Lung (tissue), 12 donors: ENCODE results near the gene PRKCQ. TPM values are rescaled to one million over a fixed set of nuclear protein-coding genes. Genes with fewer than 3 reads are reported as not detected.

Source experiments
- ATAC-seq: fragments of 200-7000 bp; cut with Tn5 transposase; one replicate; pipeline ENCODE4 v1.9.1; 2020; ENCODE audit warnings: moderate number of reproducible peaks; ENCODE audit not compliant: insufficient read depth, low FRiP score
- DNase-seq, 3 donors: peaks; one replicate each; pipeline ENCODE4 v3.0.0-alpha.2; 2013 to 2017
- H3K27ac ChIP-seq, 2 donors: one replicate each; pipeline ENCODE4 v1.5.1; 2013; ENCODE audit warnings: mild to moderate bottlenecking in 2 of 2, moderate library complexity in 2 of 2, control low read depth in 1 of 2, inconsistent platforms in 1 of 2, low read depth in 1 of 2, low read length in 1 of 2
- H3K27me3 ChIP-seq, 3 donors: one replicate each; pipeline ENCODE4 v1.5.1; 2013; ENCODE audit warnings: low read length in 2 of 3; ENCODE audit not compliant: control insufficient read depth in 3 of 3, insufficient read depth in 3 of 3
- H3K36me3 ChIP-seq, 4 donors: one replicate each; pipeline ENCODE4 v1.5.1; 2013; ENCODE audit warnings: low read length in 4 of 4, mild to moderate bottlenecking in 1 of 4, moderate library complexity in 1 of 4; ENCODE audit not compliant: control insufficient read depth in 4 of 4, insufficient read depth in 4 of 4
- H3K4me1 ChIP-seq, 5 donors: one replicate each; pipeline ENCODE4 v1.5.1; 2013; ENCODE audit warnings: low read length in 5 of 5, mild to moderate bottlenecking in 2 of 5, moderate library complexity in 1 of 5; ENCODE audit not compliant: control insufficient read depth in 5 of 5, insufficient read depth in 5 of 5
- H3K4me3 ChIP-seq: one replicate; pipeline ENCODE4 v1.5.1; 2013; ENCODE audit warnings: mild to moderate bottlenecking, control low read depth, moderate library complexity
- H3K9ac ChIP-seq, 2 donors: one replicate each; pipeline ENCODE4 v1.5.1; 2013; ENCODE audit warnings: low read length in 2 of 2, control low read depth in 1 of 2; ENCODE audit not compliant: insufficient read depth in 1 of 2
- H3K9me3 ChIP-seq, 4 donors: one replicate each; pipeline ENCODE4 v1.5.1; 2013; ENCODE audit warnings: low read length in 3 of 4, mild to moderate bottlenecking in 1 of 4, moderate library complexity in 1 of 4; ENCODE audit not compliant: control insufficient read depth in 4 of 4, insufficient read depth in 3 of 4
- WGBS, 2 donors: extraction: QIAGEN DNeasy Blood & Tissue Kit; methylation state at CpG; one replicate each; pipeline ENCODE4 v1.1.7; 2013; 5-methylcytosine and 5-hydroxymethylcytosine counted together
- polyA plus RNA-seq, 2 donors: library from polyadenylated mRNA; stranded (reverse); fragments of 200-250 nt; gene quantifications; one replicate each; pipeline ENCODE4 v1.2.1, GENCODE V29; 2013
- total RNA-seq, 2 donors: library from RNA; depleted of rRNA in 1 of 2; stranded (reverse); fragments of >200 nt in 1 of 2; gene quantifications; one replicate each; pipeline ENCODE4 v1.2.1, GENCODE V29; 2014 to 2021
- TF ChIP-seq, protein P1 (sequence below): IDR thresholded peaks from 2 replicates; pipeline ENCODE4 v1.5.1; 2012; ENCODE audit warnings: mild to moderate bottlenecking; ENCODE audit errors: control extremely low read depth, extremely low read depth
- donor health status: control.
- donor health status: control.
- donor health status: Bipolar disorder and iron deficiency.
- donor health status: healthy.
- donor health status: DM: yes; HTN: yes; CAD: no.

Gene PRKCQ
- total and polyA plus RNA-seq, 4 donors: 2.8 to 9.1 (median 7.2) TPM

DNA sequence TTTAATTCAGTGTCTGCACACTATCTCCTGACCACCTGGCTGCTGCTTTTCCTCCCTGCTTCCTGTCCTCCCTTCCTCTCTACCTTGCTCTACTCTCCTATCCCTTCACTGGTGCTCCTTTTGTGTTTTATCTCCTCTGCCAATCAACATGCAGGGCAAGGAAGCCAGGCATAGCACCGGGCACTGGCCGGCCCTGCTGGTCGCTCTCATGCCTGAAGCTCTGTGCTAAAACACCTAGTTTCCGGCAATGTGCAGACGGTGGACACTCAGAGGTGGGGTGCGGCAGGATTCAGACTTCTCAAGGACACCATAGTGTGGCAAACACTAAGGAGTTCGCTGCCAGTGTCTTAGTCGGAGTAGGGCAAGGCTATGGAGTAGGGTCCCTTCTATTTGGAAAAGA is 177.1 kb downstream of the PRKCQ start:
- DNase-seq (no peak), ATAC-seq (no peak)
- WGBS, 2 donors: 73 to 87% methylated on average over 8 of the region's 8 CpGs
- Histone ChIP-seq H3K36me3 (no peaks in the 10 kb centered on the region), H3K4me3 (no peak overlapping the region), H3K27ac (no peak overlapping the region), H3K27me3 (no peaks in the 10 kb centered on the region), H3K4me1 (peaks cover 0 to 10% (median 5%) of the 10 kb centered on the region in 5 donors), H3K9me3 (peaks cover 0 to 3% (median 0%) of the 10 kb centered on the region in 4 donors), H3K9ac (no peak overlapping the region)
- TF ChIP-seq, protein P1, sequence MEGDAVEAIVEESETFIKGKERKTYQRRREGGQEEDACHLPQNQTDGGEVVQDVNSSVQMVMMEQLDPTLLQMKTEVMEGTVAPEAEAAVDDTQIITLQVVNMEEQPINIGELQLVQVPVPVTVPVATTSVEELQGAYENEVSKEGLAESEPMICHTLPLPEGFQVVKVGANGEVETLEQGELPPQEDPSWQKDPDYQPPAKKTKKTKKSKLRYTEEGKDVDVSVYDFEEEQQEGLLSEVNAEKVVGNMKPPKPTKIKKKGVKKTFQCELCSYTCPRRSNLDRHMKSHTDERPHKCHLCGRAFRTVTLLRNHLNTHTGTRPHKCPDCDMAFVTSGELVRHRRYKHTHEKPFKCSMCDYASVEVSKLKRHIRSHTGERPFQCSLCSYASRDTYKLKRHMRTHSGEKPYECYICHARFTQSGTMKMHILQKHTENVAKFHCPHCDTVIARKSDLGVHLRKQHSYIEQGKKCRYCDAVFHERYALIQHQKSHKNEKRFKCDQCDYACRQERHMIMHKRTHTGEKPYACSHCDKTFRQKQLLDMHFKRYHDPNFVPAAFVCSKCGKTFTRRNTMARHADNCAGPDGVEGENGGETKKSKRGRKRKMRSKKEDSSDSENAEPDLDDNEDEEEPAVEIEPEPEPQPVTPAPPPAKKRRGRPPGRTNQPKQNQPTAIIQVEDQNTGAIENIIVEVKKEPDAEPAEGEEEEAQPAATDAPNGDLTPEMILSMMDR: no peak

DNA sequence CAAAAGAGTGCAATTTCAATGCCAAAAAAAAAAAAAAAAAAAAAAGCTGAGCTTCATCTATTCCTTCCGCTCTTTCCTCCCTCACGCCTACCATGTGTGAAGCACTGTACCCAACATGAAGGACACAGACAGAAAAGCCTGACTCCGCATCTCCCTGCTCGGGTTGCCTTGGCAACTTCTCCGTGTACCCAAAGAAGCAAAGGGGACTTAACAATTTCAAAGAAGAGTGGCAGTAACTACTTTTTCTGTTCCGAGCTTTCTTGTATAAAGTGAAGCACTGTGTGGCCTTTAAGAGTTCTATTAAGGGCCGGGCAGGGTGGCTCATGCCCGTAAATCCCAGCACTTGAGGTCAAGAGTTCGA is 177.7 kb downstream of the PRKCQ start:
- Histone ChIP-seq H3K27ac (no peak overlapping the region), H3K27me3 (no peaks in the 10 kb centered on the region), H3K9ac (no peak overlapping the region), H3K9me3 (peaks cover 0 to 1% (median 0%) of the 10 kb centered on the region in 4 donors), H3K4me1 (peaks cover 0 to 10% (median 5%) of the 10 kb centered on the region in 5 donors), H3K36me3 (no peaks in the 10 kb centered on the region), H3K4me3 (no peak overlapping the region)
- TF ChIP-seq, protein P1: no peak
- DNase-seq: no peak
- 69 to 85% methylated on average over 9 of the region's 9 CpGs for WGBS, 2 donors
- no peak for ATAC-seq

DNA sequence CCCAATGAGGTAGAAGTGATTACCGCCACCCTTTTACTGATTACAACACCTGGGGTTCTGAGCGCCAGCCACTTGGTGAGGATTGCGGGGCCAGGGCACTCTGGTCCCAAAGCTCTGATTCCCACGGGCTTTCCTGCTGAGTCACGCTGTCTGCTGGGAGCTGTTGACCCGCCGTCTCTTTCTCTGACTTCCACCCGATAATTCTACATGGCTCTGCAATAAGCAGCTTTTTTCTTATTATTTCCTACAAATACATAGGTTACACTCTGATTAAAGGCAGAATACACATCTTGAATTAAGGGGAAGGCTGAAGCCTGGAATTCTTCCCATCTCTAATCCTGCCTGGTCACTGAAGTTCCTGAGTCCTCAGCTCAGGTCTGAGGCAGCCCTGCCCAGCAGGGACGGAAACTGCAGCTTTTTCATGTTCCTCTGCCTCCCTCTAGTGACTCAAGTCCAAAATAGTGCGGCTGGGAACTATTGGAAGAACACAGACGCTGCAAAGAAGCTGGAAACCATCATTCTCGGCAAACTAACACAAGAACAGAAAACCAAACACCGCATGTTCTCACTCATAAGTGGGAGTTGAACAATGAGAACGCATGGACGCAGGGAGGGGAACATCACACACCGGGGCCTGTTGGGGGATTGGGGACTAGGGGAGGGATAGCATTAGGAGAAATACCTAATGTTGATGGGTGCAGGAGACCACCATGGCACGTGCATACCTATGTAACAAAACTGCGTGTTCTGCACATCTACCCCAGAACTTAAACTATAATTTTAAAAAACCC is 178.3 kb downstream of the PRKCQ start:
- DNase-seq: peak; percentile 85 to 94 (median 94)
- Histone ChIP-seq H3K9me3 (no peaks in the 10 kb centered on the region), H3K36me3 (no peaks in the 10 kb centered on the region), H3K4me3 (no peak overlapping the region), H3K27me3 (no peaks in the 10 kb centered on the region), H3K4me1 (peaks cover 0 to 10% (median 4%) of the 10 kb centered on the region in 5 donors), H3K9ac (no peak overlapping the region), H3K27ac (peak overlapping the region in 1 of 2 donors; percentile 10)
- WGBS, 2 donors: 10 to 12% methylated on average over 18 of the region's 18 CpGs
- peak; percentile 95 for ATAC-seq
- TF ChIP-seq, protein P1: peak; percentile 88
